ENCODE results near the gene ZNF70. TPM values are rescaled to one million over a fixed set of nuclear protein-coding genes. Genes with fewer than 3 reads are reported as not detected.

The ZNF70 gene
- total RNA-seq, 2 donors from 2014 or later = 8.4 to 13.8 TPM

- Histone ChIP-seq H3K36me3 (peaks cover 1% of the 10 kb centered on the region), H3K4me1 (ENCODE audit: control insufficient read depth in 1 of 2, low read depth in 2 of 2) (peaks cover 0 to 18% of the 10 kb centered on the region in 2 donors), H3K27ac (peak overlapping the region; percentile 82 to 85), H3K9me3 (no peaks in the 10 kb centered on the region), H3K4me3 (peak overlapping the region; percentile 90), H3K27me3 (replicated peaks; ENCODE audit: insufficient read depth) (no peaks in the 10 kb centered on the region)
- no peak for DNase-seq (ENCODE audit: low spot score)
- no peak for ATAC-seq (ENCODE audit: insufficient number of reproducible peaks, low FRiP score, low read depth)
- no peak for TF ChIP-seq CTCF (IDR thresholded peaks at IDR 0.05)
Observed at GRCh38 chr22:23749841-23750301, 1.0 kb downstream of the ZNF70 start.

GRCh38 chr22:23745791-23746190 lies 5.1 kb downstream of the ZNF70 start:
- DNase-seq (ENCODE audit: low spot score) (no peak), ATAC-seq (ENCODE audit: insufficient number of reproducible peaks, low FRiP score, low read depth) (no peak)
- no peak overlapping the region for H3K4me3 ChIP-seq
- peaks cover 16% of the 10 kb centered on the region for H3K36me3 ChIP-seq
- no peak overlapping the region for H3K27ac ChIP-seq
- H3K4me1 ChIP-seq (ENCODE audit: control insufficient read depth in 1 of 2, low read depth in 2 of 2) = peaks cover 0 to 34% of the 10 kb centered on the region in 2 donors
- no peaks in the 10 kb centered on the region for H3K27me3 ChIP-seq (replicated peaks; ENCODE audit: insufficient read depth)
- no peaks in the 10 kb centered on the region for H3K9me3 ChIP-seq
- TF ChIP-seq CTCF (IDR thresholded peaks at IDR 0.05) = no peak

GRCh38 chr22:23744485-23744884 lies 6.4 kb downstream of the ZNF70 start:
- Histone ChIP-seq H3K27me3 (replicated peaks; ENCODE audit: insufficient read depth) (no peaks in the 10 kb centered on the region), H3K9me3 (no peaks in the 10 kb centered on the region), H3K4me3 (no peak overlapping the region), H3K36me3 (peaks cover 16% of the 10 kb centered on the region), H3K27ac (no peak overlapping the region), H3K4me1 (ENCODE audit: control insufficient read depth in 1 of 2, low read depth in 2 of 2) (peaks cover 0 to 22% of the 10 kb centered on the region in 2 donors)
- DNase-seq (ENCODE audit: low spot score) = no peak
- no peak for ATAC-seq (ENCODE audit: insufficient number of reproducible peaks, low FRiP score, low read depth)
- TF ChIP-seq CTCF (IDR thresholded peaks at IDR 0.05) = no peak

- no peak for ATAC-seq (ENCODE audit: insufficient number of reproducible peaks, low FRiP score, low read depth)
- Histone ChIP-seq H3K36me3 (peaks cover 16% of the 10 kb centered on the region), H3K9me3 (no peaks in the 10 kb centered on the region), H3K4me1 (ENCODE audit: control insufficient read depth in 1 of 2, low read depth in 2 of 2) (peaks cover 0 to 21% of the 10 kb centered on the region in 2 donors), H3K4me3 (no peak overlapping the region), H3K27me3 (replicated peaks; ENCODE audit: insufficient read depth) (no peaks in the 10 kb centered on the region), H3K27ac (peak overlapping the region in 1 of 2 donors; percentile 37)
- TF ChIP-seq CTCF (IDR thresholded peaks at IDR 0.05) = no peak
- no peak for DNase-seq (ENCODE audit: low spot score)
Observed at GRCh38 chr22:23744001-23744400, 6.9 kb downstream of the ZNF70 start.

- DNase-seq (ENCODE audit: low spot score) (no peak), ATAC-seq (ENCODE audit: insufficient number of reproducible peaks, low FRiP score, low read depth) (no peak)
- no peaks in the 10 kb centered on the region for H3K9me3 ChIP-seq
- no peak overlapping the region for H3K4me3 ChIP-seq
- H3K4me1 ChIP-seq (ENCODE audit: control insufficient read depth in 1 of 2, low read depth in 2 of 2) = peaks cover 0 to 21% of the 10 kb centered on the region in 2 donors
- peak overlapping the region; percentile 24 to 37 for H3K27ac ChIP-seq
- no peaks in the 10 kb centered on the region for H3K27me3 ChIP-seq (replicated peaks; ENCODE audit: insufficient read depth)
- peaks cover 16% of the 10 kb centered on the region for H3K36me3 ChIP-seq
- no peak for TF ChIP-seq CTCF (IDR thresholded peaks at IDR 0.05)
Observed at GRCh38 chr22:23743303-23743705, 7.6 kb downstream of the ZNF70 start.
